ENCODE results near the gene TRIM32. TPM values are rescaled to one million over a fixed set of nuclear protein-coding genes. Genes with fewer than 3 reads are reported as not detected.

Gene TRIM32
- total RNA-seq, 2 donors from 2014 or later: 19.6 to 33.3 TPM

DNA sequence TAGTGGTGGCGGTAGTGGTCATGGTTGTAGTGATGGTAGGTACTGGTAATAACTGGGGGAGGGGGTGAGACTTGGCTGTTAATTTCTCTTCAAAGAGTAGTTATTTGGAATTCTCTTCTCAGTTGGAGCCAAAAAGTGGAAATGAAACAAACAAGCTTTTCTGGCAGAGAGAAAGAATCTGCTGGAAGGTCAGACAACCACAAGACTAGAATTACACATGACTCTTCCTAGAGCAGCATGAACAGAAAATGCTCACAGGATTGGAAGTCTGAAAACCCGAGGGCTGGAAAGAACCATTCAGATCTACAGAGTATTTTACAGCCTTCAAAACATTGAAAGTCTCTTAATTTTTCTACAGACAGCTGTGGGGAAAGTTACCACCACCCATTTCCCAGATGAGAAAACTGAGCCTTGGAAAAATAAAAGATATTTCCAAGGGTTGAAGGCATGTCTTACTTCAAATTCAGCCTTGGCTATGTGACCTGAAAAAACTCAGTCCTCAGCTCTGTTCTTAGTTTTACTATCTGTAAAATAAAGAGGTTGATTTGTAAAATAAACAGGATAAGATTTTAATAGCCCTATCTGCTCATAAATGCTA, 42.9 kb upstream of the TRIM32 start:
- TF ChIP-seq, protein P1, sequence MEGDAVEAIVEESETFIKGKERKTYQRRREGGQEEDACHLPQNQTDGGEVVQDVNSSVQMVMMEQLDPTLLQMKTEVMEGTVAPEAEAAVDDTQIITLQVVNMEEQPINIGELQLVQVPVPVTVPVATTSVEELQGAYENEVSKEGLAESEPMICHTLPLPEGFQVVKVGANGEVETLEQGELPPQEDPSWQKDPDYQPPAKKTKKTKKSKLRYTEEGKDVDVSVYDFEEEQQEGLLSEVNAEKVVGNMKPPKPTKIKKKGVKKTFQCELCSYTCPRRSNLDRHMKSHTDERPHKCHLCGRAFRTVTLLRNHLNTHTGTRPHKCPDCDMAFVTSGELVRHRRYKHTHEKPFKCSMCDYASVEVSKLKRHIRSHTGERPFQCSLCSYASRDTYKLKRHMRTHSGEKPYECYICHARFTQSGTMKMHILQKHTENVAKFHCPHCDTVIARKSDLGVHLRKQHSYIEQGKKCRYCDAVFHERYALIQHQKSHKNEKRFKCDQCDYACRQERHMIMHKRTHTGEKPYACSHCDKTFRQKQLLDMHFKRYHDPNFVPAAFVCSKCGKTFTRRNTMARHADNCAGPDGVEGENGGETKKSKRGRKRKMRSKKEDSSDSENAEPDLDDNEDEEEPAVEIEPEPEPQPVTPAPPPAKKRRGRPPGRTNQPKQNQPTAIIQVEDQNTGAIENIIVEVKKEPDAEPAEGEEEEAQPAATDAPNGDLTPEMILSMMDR (IDR thresholded peaks at IDR 0.05): no peak
- H3K4me3 ChIP-seq: no peak overlapping the region
- peaks cover 0 to 43% of the 10 kb centered on the region in 2 donors for H3K4me1 ChIP-seq (ENCODE audit: control insufficient read depth in 1 of 2, low read depth in 2 of 2)
- no peak overlapping the region for H3K27ac ChIP-seq
- H3K27me3 ChIP-seq (replicated peaks; ENCODE audit: insufficient read depth): no peaks in the 10 kb centered on the region
- ATAC-seq (ENCODE audit: insufficient number of reproducible peaks, low FRiP score, low read depth): no peak
- no peaks in the 10 kb centered on the region for H3K36me3 ChIP-seq
- H3K9me3 ChIP-seq: no peaks in the 10 kb centered on the region
- no peak for DNase-seq (ENCODE audit: low spot score)

DNA sequence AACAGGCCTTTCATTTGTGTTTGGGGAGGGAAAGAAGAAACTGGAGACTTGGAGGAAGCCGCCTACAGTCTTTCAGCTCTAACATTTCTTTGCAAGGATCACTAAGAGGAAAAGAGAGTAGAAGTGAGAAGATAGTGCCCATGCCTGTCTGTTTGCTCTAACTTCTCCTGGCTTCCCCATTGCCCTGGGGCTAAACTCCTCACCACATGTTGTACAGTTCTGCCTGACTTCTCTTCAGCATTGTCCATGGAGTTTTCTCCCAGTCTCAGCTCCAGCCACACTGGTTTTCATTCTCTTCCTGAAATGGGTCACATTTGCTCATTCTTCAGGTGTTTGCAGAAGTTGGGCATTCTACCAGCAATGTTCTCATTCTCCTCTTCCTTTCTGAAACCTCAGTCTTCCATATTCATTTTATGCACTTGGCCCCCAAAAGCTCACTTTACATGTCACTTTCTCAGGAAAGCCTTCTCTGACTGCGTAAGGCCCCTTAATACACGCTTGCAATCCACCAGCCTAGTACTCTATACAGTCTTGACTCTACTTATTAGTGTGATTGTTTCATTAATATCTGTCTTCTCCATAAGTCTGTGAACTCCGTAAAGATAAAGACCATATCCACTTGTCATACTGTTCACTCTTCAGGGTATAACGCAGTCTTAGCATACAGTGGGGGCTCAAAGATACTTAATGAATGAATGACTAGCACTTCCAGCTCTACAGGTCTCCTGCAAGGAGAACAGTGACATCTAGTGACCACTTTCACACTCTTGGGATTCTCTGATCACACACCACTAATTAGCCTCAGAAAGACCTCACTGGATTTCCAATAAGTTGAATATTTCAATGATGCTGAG, 40.2 kb upstream of the TRIM32 start:
- H3K27me3 ChIP-seq (replicated peaks; ENCODE audit: insufficient read depth): no peaks in the 10 kb centered on the region
- TF ChIP-seq, protein P1 (IDR thresholded peaks at IDR 0.05): peak; percentile 57
- no peaks in the 10 kb centered on the region for H3K36me3 ChIP-seq
- peaks cover 0 to 22% of the 10 kb centered on the region in 2 donors for H3K4me1 ChIP-seq (ENCODE audit: control insufficient read depth in 1 of 2, low read depth in 2 of 2)
- no peak overlapping the region for H3K4me3 ChIP-seq
- H3K9me3 ChIP-seq: no peaks in the 10 kb centered on the region
- H3K27ac ChIP-seq: no peak overlapping the region
- DNase-seq (ENCODE audit: low spot score) (no peak), ATAC-seq (ENCODE audit: insufficient number of reproducible peaks, low FRiP score, low read depth) (no peak)

DNA sequence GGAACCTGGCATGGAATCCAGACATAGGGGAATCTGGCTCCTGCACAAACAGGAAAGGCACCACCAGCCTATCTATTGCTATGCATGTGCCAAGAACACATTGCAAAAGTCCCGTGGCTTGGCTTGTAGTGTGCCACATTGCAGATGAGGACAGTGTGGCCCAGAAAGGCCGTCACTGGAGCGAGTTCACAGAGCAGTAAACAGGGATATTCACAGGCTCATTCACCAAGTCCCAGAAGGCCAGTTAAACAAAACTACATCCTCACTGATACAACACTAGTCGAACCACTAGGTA, 39.6 kb upstream of the TRIM32 start:
- no peak overlapping the region for H3K27ac ChIP-seq
- H3K27me3 ChIP-seq (replicated peaks; ENCODE audit: insufficient read depth): no peaks in the 10 kb centered on the region
- H3K9me3 ChIP-seq: no peaks in the 10 kb centered on the region
- peaks cover 0 to 17% of the 10 kb centered on the region in 2 donors for H3K4me1 ChIP-seq (ENCODE audit: control insufficient read depth in 1 of 2, low read depth in 2 of 2)
- DNase-seq (ENCODE audit: low spot score) (no peak), ATAC-seq (ENCODE audit: insufficient number of reproducible peaks, low FRiP score, low read depth) (no peak)
- no peak overlapping the region for H3K4me3 ChIP-seq
- TF ChIP-seq, protein P1 (IDR thresholded peaks at IDR 0.05): no peak
- no peaks in the 10 kb centered on the region for H3K36me3 ChIP-seq

DNA sequence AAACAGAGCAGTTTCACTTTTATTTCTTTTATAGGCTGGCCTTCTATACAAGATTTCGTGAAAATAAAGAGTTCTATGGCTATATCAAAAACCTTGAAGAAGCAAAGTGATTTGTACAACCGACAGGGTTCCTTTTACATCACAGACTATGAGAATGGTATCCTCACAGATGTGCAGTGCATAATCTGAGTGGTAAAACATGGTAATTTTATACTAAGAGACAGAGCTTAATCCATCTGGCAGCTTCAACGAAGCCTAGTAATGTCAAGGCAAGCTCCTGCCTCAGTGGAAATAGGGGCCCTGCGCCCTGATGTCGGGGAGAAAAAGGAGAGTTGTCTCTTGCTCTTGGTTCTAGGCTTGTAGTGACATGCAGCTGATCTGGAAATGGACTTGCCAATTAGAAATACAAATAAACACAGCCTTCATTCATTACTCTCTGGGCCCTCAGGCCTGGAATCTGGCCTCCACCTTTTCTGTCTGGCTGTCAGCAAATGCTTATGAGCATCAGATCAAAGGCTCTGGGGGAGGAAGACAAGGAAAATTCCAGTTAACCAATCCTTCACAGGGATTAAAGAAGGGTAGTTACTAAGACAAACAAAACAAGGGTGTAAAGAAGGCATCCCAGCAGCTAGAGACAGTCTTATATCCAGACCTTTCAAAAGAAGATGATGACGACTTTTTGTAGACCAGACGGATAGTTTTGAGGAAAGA, 33.6 kb upstream of the TRIM32 start:
- H3K27me3 ChIP-seq (replicated peaks; ENCODE audit: insufficient read depth): no peaks in the 10 kb centered on the region
- H3K4me3 ChIP-seq: no peak overlapping the region
- no peak for DNase-seq (ENCODE audit: low spot score)
- TF ChIP-seq, protein P1 (IDR thresholded peaks at IDR 0.05): no peak
- no peaks in the 10 kb centered on the region for H3K9me3 ChIP-seq
- H3K4me1 ChIP-seq (ENCODE audit: control insufficient read depth in 1 of 2, low read depth in 2 of 2): peaks cover 4 to 15% of the 10 kb centered on the region in 2 donors
- ATAC-seq (ENCODE audit: insufficient number of reproducible peaks, low FRiP score, low read depth): no peak
- no peaks in the 10 kb centered on the region for H3K36me3 ChIP-seq
- H3K27ac ChIP-seq: no peak overlapping the region

DNA sequence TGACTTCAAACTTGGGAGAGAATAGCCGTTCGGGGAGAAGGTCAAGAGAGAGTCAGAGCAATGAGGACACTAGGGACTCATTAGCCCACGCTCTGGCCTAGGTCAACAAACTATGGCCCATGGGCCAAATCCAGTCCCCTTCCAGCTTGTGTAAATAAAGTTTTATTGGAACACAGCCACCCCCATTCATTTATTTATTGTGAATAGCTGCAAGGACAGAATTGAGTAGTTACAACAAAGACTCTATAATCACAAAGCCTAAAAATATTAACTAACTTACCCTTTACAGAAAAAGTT, 33.1 kb upstream of the TRIM32 start:
- Histone ChIP-seq H3K9me3 (no peaks in the 10 kb centered on the region), H3K36me3 (no peaks in the 10 kb centered on the region), H3K4me1 (ENCODE audit: control insufficient read depth in 1 of 2, low read depth in 2 of 2) (peaks cover 4 to 15% of the 10 kb centered on the region in 2 donors), H3K4me3 (no peak overlapping the region), H3K27me3 (replicated peaks; ENCODE audit: insufficient read depth) (no peaks in the 10 kb centered on the region), H3K27ac (no peak overlapping the region)
- no peak for DNase-seq (ENCODE audit: low spot score)
- TF ChIP-seq, protein P1 (IDR thresholded peaks at IDR 0.05): no peak
- no peak for ATAC-seq (ENCODE audit: insufficient number of reproducible peaks, low FRiP score, low read depth)

Data from thoracic aorta (tissue), 2 donors.